Measurements from ENCODE around the gene SLC39A13.

DNA sequence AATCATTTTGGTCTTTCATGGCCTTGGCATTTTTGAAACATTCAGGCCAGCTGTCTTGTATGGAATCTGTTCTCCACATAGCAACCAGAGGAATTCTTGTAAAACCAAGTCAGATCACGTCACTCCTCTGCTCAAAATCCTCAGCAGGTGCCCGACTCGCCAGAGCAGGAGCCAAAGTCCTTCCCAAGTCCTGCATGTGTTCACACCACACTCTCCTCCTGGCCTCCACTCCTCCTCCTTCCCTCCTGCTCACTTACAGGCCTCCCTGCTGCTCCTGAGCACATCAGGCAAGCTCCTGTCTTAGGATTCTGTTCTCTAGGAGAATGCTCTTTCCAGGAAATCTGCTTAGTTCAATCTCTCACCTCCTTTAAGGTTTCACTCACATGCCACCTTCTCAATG, 24.8 kb downstream of the SLC39A13 start:
- TF ChIP-seq POLR2AphosphoS5 (IDR thresholded peaks at IDR 0.05; ENCODE audit: low read depth, low read length) (no peak), TAF1 (IDR thresholded peaks at IDR 0.05; ENCODE audit: borderline replicate concordance, insufficient read depth, low read length) (no peak)
- TF ChIP-seq, protein P1, sequence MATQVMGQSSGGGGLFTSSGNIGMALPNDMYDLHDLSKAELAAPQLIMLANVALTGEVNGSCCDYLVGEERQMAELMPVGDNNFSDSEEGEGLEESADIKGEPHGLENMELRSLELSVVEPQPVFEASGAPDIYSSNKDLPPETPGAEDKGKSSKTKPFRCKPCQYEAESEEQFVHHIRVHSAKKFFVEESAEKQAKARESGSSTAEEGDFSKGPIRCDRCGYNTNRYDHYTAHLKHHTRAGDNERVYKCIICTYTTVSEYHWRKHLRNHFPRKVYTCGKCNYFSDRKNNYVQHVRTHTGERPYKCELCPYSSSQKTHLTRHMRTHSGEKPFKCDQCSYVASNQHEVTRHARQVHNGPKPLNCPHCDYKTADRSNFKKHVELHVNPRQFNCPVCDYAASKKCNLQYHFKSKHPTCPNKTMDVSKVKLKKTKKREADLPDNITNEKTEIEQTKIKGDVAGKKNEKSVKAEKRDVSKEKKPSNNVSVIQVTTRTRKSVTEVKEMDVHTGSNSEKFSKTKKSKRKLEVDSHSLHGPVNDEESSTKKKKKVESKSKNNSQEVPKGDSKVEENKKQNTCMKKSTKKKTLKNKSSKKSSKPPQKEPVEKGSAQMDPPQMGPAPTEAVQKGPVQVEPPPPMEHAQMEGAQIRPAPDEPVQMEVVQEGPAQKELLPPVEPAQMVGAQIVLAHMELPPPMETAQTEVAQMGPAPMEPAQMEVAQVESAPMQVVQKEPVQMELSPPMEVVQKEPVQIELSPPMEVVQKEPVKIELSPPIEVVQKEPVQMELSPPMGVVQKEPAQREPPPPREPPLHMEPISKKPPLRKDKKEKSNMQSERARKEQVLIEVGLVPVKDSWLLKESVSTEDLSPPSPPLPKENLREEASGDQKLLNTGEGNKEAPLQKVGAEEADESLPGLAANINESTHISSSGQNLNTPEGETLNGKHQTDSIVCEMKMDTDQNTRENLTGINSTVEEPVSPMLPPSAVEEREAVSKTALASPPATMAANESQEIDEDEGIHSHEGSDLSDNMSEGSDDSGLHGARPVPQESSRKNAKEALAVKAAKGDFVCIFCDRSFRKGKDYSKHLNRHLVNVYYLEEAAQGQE (IDR thresholded peaks at IDR 0.05; ENCODE audit: insufficient read depth in 1 of 2, low read depth in 2 of 2, low read length in 2 of 2): no peak

Measured in PFSK-1 (cell line).